Activated T-cell treated with anti-CD3 and anti-CD28 coated beads for 4 hours (primary cell): ENCODE measurements around the gene ANKRD6.
"Not testable (repeated sequence)": the region's sequence is repeated elsewhere in the genome, so short reads cannot be mapped to it uniquely, and the experiment has no call there.

Experiments
- DNase-seq: peaks from one replicate; pipeline ENCODE4 v3.0.0-alpha.2; 2020

ANKRD6 gene

DNA sequence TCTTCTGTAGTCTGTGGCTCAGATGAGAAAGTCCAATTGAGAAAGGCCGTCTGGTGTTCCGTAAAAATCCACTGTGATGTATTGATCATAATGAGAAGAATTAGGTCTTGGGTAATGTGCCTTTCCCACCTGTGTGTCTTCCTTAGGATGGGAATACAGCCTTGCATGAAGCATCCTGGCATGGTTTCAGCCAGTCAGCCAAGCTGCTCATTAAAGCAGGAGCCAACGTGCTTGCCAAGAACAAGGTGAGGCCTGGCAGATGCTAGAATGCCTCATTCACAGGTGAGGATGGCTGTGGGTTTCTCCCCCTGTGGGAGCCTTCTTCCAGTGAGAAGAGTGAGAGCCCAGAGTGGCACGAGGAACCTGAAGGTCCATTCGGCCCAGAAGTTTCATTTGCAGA is 172.9 kb downstream of the ANKRD6 start:
- DNase-seq: no peak

DNA sequence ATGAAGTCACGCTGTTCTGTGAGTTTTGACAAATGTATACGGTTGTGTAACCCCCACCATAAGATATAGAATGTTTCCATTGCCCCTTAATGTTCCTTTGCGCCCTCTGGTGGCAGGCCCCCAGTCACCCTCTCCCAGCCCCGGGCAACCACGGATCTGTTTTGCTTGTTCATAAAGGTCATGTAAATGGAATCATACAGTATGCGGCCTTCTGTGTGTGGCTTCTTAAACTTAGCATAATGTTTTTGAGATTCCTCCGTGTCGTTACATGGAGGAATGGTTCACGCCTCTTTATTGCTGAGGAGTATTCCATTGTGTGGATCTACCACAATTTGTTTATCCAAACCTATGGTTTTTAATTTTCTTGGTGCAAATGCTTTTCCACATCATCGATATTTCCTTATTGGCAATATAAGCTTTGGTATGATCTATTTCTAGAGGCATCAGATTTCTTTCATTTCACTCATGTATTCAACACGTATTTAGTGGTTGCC is 177.2 kb downstream of the ANKRD6 start:
- peak; percentile 77 for DNase-seq

DNA sequence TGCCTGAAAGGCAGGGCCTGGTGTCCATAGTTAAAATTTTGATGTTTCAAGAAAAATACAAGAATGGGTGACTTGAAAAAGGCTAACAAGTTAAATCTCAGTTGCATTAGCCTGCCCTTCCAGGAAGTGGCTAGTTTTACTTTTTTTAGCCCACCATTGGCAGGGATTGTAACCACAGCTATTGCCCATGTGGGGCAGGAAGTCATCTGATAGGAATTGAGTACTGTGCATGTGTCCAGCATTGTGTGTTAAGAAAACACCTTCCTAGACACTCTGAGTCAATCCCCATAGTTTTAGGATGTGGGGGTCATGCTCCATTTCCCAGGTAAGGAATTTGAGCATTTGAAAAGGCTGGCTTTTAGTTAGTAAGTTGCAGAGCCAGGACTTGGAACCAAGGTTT is 178.7 kb downstream of the ANKRD6 start:
- no peak for DNase-seq

DNA sequence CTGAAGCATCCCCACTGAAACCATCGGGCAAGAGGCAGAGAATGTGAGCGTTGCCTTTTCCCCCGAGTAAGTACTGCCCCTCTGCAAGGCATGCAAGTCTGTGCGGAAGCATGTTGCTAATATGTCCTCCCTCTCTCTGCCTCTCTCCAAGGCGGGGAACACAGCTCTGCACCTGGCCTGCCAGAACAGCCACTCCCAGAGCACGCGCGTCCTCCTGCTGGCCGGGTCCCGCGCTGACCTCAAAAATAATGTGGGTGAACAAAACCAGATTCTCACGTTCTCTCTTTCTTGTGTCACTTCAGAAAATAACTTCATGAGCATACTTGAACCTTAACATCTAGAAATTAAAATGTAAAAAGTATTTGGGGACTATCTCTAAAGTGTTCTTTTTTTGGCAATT is 179.2 kb downstream of the ANKRD6 start:
- DNase-seq: no peak

DNA sequence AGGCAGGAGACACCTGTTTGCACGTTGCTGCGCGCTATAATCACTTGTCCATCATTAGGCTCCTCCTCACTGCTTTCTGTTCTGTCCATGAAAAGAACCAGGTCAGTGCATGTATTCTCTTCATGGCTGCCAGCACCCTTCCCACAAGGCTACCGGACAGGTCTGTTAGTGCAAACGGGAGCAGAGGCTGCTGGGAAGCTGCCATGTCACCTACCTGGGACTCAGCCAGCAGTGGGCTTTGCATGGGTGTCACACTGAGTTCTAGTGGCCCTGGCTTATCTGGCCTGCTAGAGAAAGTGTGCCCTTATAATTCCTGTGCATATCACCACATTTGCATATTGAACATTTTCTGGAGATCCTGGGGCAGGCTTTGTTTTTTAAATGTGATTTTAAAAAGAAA is 180.8 kb downstream of the ANKRD6 start:
- no peak for DNase-seq

DNA sequence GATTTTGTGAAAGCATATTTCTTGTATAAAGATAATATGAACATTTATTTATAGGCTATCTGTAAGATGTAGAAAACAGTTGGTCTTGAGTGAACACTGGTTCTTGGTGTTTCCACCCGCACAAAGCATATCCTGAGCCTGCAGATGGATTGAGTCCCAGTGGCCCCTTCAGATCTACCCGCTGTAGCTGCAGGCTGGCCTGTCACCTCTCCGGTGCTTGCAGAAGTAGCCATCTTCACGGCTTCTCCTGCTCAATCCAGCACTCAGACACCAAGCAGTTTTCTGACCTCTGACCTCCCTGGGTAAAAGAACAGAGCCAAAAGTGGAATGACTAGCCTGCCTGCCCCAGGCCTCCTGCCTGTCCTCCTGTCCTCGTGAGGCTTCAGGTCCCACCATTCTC is 182.9 kb downstream of the ANKRD6 start:
- DNase-seq: no peak

DNA sequence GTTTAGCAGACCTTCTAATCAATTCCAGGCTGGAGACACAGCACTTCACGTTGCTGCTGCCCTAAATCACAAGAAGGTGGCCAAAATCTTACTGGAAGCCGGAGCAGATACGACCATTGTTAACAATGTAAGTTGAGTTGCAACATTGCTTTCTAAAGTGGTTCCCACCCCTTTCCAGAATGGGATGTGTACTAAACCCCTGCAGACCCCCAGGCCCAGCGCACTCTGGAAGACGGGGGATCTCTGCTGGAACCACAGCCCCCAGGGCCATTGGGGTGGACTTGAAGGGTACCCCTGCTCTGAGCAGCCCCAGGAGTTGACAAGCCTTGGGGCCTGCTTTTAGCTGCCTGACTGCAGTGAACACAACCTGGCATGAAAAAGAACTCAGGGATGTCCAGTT is 183.6 kb downstream of the ANKRD6 start:
- DNase-seq: no peak

DNA sequence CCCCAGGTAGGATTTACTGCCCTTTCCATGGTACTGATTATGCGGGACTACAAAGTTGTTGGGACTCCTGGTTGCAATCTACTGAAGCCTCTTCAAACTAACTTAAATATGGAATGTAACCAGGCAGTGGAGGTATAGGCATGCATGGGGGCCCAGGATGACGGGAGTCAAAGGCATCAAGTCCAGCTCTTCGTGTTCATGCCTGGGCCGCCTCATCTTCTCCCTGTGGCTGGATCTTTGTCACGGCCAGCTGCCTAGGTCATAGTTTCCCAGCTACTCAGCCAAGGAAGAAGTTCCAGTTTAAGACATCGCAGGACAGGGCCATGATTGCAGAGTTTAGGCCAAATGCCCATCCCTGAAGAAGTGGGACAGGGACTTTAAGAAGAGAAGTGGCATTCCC is 185.1 kb downstream of the ANKRD6 start:
- no peak for DNase-seq

DNA sequence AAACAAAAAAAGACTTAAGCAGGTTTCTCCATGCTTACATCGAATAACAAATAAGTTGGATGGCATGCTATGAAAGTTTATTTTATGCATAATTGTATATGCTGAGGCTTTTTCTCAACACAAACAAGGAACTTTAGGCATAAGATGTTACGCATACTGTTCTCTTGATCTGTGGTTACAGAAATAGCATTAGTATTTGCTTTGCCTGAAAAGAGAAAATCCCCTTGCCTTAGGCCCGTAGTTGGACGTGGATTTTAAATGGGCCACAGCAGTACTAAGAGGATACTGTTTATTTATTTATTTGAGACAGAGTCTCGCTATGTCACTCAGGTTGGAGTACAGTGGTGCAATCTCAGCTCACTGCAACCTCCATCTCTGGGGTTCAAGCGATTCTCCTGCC is 186.6 kb downstream of the ANKRD6 start:
- DNase-seq: no peak

DNA sequence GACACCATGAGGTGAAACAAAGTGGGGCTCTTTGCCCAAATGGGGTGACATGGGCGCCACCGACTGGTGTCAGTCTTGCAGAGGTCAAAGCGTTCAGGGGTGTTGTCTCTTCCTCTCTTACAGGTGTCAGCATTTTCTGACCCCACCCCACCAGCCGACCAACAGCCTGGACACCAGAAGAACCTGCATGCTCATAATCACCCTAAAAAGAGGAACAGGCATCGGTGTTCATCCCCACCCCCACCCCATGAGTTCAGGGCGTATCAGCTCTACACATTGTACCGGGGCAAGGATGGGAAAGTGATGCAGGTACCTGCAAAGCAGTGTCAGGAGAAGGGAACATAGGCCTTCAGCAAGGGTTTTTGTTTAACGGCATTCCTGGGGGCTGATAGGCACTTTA is 190.8 kb downstream of the ANKRD6 start:
- no peak for DNase-seq

DNA sequence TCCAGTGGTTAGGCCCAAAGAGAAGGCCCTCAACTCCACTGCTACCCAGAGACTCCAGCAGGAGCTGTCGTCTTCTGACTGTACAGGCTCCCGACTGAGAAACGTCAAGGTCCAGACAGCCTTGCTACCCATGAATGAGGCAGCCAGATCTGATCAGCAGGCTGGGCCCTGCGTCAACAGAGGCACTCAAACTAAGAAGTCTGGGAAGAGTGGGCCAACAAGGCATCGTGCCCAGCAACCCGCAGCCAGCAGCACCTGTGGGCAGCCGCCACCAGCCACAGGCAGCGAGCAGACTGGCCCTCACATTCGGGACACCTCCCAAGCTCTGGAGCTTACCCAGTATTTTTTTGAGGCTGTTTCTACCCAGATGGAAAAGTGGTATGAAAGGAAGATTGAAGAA is 197.5 kb downstream of the ANKRD6 start:
- no peak for DNase-seq

DNA sequence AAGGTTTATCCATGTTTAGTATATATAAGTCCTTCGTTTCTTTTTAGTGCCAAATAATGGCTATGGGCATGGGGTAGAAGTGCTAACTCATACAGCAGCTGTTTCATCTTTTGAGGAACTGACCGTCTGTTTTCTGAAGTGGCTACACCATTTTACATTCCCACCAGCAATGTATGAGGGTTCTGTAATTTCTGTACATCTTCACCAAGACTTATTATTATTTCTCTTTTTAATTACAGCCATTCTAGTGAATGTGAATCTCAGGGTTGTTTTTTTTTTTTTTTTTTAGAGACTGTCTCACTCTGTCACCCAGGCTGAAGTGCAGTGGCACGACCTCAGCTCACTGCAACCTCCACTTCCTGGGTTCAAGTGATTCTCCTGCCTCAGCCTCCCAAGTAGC is 203.5 kb downstream of the ANKRD6 start:
- DNase-seq: not testable (repeated sequence)

DNA sequence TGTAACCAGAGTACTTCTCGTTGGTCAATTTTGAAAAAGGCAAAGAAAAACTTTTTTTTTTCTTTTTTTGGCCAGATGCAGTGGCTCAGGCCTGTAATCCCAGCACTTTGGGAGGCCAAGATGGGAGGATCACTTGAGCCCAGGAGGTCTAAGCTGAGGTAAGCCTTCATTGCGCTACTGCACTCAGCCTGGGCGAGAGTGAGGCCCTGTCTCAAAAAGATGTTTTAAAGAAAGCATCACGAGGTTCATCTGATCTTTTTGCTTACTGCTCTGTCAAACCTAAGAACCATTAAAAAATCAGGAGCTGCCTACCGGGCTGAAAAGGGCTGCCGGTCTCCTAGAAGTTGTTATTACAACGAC is 205.0 kb downstream of the ANKRD6 start:
- DNase-seq: no peak

DNA sequence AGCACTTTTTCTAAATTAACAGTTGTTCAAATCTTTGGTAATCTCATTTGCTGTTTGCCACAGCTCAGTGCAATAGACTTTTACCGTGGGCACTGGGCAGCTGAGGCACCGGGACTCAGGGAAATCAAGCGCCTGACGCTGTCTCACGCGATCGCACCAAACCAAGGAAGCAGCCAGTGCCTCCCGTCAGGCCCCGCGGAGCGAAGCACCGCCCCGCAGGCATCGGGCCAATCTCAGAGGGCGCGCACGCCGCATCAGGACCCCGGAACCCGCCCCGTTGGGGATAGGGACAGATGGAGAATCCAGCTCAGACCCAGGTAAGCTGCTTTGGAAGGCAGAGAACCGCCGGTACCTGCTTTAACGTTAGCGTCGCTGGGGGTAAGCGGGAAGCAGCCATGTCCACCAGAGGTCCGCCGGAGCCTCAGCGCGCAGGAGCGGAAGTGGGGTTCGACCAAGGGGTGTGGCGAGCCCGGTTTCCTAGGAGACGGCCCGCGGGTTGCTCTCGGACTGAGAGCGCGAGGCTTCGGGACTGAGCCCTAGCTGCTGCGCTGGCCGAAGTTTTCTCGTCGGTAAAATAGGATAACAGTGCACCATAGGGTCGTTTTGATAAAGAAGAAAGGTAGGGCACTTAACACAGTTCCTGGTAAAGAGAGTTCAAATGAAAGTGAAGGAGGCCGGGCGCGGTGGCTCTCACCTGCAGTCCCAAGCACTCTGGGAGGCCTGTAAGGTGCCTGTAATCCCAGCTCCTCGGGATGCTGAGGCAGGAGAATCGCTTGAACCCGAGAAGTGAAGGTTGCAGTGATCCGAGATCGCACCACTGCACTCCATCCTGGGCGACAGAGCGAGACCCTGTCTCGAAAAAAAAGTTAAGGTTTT is 205.6 kb downstream of the ANKRD6 start, which contains the start of gene LYRM2:
Gene LYRM2, minus strand, starts transcription at position 428 of the 876 bp plus-strand sequence. Its CDS starts 31 bp downstream, at position 397.
- peak; percentile 83 for DNase-seq

DNA sequence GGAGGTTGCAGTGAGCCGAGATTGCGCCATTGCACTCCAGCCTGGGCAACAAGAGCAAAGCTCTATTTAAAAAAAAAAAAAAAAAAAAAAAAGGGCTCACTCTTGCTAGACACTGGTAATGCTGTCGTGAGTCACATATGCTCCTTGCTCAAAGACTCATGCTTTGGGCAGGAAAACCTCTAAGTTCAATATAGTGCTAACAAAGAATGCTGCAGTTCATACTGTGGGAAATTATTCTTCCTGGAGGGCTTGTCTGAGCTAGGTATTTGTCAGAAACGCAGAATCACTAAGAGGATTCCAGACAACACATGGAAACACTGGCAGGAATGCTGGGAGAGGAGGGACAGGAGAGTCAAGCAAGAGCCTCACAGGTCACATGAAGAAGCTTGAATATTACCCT is 207.9 kb downstream of the ANKRD6 start:
- DNase-seq: no peak

DNA sequence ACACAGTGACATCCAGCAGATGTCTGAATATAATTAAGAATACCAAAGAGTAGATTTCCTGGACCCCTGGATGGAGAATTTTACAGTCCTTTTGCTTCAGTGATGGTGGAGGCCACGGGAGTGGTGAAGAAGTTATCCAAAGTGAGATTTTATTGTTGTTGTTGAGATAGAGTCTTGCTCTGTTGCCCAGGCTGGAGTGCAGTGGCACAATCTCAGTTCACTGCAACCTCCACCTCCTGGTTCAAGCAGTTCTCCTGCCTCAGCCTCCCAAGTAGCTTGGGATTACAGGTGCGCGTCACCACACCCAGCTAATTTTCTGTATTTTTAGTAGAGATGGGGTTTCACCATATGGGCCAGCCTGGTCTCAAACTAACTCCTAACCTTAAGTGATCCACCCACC is 208.6 kb downstream of the ANKRD6 start:
- DNase-seq: not testable (repeated sequence)

DNA sequence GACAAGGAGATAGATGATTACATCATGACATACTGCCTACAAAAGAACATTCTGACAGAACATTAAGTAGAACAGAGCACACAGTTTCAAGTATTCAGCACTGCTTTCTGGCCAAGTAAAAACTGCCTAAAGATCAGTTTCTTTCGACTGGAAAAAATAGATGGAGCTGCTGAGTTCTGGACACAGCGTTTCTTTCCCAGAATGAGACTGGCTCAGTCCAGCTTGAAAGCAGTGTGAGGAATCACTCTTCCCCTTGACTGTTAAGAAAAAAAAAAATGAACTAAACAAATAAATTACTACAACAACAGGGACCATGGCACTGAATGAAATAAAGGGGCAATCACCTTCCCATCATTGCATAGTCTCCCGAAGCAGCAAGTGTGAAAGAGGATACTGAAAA is 210.0 kb downstream of the ANKRD6 start:
- no peak for DNase-seq

DNA sequence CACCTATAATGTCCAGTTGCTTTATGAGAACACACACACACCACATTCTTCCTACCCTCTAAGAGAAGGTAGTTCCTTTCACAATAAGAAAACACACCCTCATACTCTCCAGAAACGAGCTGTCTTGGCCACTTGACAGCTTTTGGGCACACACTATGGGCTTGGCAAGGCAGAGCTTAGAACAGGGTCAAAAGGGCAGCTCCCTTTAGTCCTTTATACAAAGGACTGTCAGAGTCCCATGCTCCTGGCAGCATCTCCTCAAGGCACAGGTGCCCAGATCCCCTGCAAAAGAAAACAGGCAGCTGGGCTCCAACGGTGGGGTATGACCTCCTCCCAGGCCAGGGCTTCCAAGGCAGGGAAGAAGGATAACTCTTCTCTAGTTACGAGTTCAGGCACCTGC is 210.5 kb downstream of the ANKRD6 start:
- DNase-seq: no peak

DNA sequence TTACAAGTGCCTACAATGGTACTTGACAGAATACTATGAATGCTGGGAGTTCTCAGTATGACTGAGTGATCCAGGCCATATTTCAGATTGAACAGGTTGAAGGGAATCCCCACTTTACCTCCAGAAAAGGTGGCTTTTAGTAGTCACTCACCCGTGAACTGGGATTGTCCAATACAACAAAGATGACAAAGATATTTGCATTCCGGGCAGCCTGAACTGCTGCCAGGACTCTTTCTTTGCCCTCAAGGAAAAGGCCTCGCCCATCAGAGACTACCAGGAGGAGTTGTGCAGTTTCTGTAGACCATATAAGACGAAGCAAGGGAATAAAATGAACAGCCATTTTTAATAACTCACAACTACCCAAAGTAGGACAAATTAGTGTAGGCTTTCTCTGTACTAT is 211.9 kb downstream of the ANKRD6 start:
- DNase-seq: no peak

DNA sequence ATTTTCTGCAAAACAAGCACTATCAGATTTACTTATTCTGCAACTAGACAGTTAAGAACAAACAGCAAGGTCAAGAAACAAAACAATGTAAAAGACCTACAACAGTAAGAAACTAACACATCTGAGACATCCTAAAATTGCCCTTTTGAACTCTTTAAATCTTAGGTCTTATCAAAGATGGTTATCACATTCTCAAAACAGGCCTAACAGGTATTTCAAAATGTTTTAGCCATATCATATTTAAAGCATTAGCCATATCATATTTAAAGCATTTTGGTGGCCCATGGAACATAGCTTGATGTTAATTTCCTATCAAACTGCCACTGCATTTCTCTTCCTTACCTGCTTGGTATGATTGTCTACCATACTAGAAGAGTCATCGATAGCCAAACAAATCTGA is 216.7 kb downstream of the ANKRD6 start:
- DNase-seq: no peak

DNA sequence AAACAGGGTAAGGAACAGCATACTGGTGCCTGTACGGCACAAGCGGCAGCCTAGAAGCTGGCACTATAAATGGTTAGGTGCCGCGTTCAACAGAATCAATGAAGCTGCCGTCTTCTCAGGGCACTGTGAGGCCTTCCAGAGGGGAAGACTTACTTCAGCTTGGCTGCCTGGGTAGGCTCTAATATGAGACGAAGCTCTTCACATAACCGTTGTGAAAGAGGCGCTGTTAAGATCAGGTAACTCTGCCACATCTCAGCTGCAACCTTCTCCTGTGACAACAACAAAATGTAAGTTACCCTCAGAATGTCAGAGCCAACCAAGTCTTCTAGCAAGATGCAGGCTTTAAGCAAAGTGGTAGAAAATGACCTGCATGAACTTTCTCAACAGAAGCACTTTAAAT is 217.6 kb downstream of the ANKRD6 start:
- no peak for DNase-seq

DNA sequence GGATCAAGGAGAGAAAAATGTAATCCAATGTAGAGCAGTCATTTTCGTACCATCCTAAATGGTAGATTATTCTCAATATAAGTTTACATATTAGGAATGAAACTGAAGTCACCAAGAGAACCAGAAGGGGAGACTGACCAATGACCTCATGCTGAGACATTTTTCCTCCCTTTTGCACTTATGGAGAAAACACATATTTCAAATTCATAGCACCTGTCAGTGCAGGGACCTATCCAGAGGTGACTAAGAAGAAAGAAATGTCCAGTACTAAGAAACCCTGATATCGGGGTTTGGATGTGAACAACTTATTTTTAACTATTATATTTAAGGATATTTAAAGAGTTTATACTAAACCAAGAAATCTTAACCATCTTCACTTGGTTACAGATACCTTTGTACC is 222.2 kb downstream of the ANKRD6 start:
- no peak for DNase-seq

DNA sequence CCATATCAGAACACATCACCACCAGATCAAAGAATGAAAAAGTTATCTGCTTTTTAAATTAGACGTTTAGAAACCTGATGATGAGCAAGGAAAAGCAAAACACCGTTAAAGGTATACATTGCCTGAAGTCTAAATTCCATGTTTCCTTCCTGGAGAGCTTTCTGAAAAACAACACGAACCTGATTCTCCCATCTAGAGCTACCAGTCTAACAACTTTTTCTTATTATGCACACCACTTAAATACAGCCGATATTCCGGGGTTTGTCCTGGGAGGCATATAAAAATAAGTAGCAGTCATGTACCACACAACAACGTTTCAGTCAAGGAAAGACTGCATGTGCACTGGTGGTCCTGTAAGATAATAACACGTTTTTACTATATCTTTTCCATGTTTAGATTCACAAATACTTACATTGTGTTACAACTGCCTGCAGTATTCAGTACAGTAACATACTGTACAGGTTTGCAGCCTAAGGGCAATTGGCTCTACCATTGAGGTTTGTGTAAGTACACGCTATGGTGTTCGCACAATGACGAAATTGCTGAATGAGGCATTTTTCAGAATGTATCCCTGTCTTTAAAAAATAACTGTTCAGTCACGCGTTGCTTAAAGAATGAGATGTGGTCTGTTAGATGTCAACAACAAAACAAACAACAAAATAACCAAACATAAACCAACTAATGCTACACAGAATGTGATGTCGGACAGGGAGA is 224.7 kb downstream of the ANKRD6 start:
- DNase-seq: no peak

DNA sequence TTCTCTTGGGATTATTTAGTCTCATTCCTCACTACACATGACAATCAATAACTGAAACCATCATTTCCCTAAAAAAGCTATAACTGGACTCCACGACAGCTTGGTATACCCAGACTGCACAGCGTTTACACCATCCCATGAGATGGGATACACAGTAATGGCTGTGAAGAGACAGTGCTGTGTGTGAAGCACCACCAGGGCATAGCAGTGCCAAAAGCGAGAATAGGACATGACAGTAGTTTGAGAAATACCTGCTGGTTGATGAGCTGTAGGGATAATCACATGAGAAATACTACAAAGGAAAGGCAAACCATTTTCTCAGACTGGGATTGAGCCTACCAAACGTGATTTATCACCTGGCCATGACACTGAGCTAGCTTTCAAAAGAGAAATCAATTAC is 228.0 kb downstream of the ANKRD6 start:
- DNase-seq: no peak
